K562 (cell line): ENCODE data around the gene HSD17B1. TPM values are rescaled to one million over a fixed set of nuclear protein-coding genes. Genes with fewer than 3 reads are reported as not detected.
A peak's percentile ranks its signal among the peaks of the same experiment; 100 is the strongest.

Experiments used
- ATAC-seq: fragments of 200-7000 bp; cut with Tn5 transposase; 3 replicates; pipeline ENCODE4 v1.9.1; 2020; ENCODE audit warnings: moderate library complexity
- BruUV-seq: library from RNA; stranded (reverse); fragments of 400-500 nt; replicated peaks from 2 replicates; lab custom pipeline; 2021; lab: Mats Ljungman, UMichigan
- CTCF ChIA-PET: fragments of 300-600 bp; formaldehyde crosslinking; extraction: SDS; loops from one replicate; lab custom pipeline; 2021; ENCODE audit warnings: low intra/inter-chr PET ratio; lab: Yijun Ruan, JAX
- POLR2A ChIA-PET: fragments of 300-600, 350-650 bp; sonication (Branson Sonifier 250); formaldehyde crosslinking; extraction: SDS; loops from one replicate; lab custom pipeline; 2021; ENCODE audit warnings: antibody characterized with exemption, inconsistent platforms; lab: Yijun Ruan, JAX
- DNase-seq, 4 experiments: peaks; one replicate each; pipeline versions ENCODE4 v3.0.0 to v3.0.0-alpha.2; 2011 to 2018; ENCODE audit warnings: low spot score in 3 of 4, mixed read lengths in 3 of 4; ENCODE audit errors: extremely low read depth in 1 of 4
- FAIRE-seq: peaks from 2 replicates; lab custom pipeline; 2011; peaks lifted over from hg19 to GRCh38; lab: Jason Lieb, UNC
- H2AFZ ChIP-seq: 2 replicates; pipeline ENCODE4 v1.6.0; 2011; ENCODE audit warnings: low read depth, low read length, control low read depth, inconsistent platforms
- H3K27ac ChIP-seq: fragments of 200-600 bp; 3 replicates; pipeline ENCODE4 v1.8.0; 2011; ENCODE audit warnings: low read depth, mild to moderate bottlenecking, control low read depth, inconsistent platforms, low read length, moderate library complexity, mixed read lengths; ENCODE audit errors: extremely low read depth
- H3K27me3 ChIP-seq, 2 experiments: fragments of 300-600 bp in 1 of 2; 2 replicates in 1 of 2; 3 replicates in 1 of 2; pipeline versions ENCODE4 v1.6.0 to v1.8.0; 2011; ENCODE audit warnings: inconsistent platforms in 2 of 2, low read length in 2 of 2, mild to moderate bottlenecking in 1 of 2, mixed read lengths in 1 of 2, moderate library complexity in 1 of 2; ENCODE audit not compliant: control insufficient read depth in 2 of 2, insufficient read depth in 2 of 2
- H3K36me3 ChIP-seq: fragments of 300-600 bp; 3 replicates; pipeline ENCODE4 v1.8.0; 2011; ENCODE audit warnings: mild to moderate bottlenecking, low read length, inconsistent platforms; ENCODE audit not compliant: control insufficient read depth, insufficient read depth
- H3K4me1 ChIP-seq, 2 experiments: fragments of 200-600 bp in 1 of 2; replicated peaks in 1 of 2; 2 replicates in 1 of 2; 3 replicates in 1 of 2; pipeline versions ENCODE4 v1.5.1 to v1.8.0; 2011; ENCODE audit warnings: inconsistent platforms in 2 of 2, low read length in 2 of 2, mild to moderate bottlenecking in 1 of 2, mixed read lengths in 1 of 2, moderate library complexity in 1 of 2; ENCODE audit not compliant: control insufficient read depth in 2 of 2, insufficient read depth in 2 of 2
- H3K4me2 ChIP-seq: 2 replicates; pipeline ENCODE4 v1.6.1; 2011; ENCODE audit warnings: low read length, control low read depth, inconsistent platforms, mixed read lengths; ENCODE audit not compliant: insufficient read depth
- H3K4me3 ChIP-seq: fragments of 200-600 bp; sonication (generic), shearing (Covaris generic); 2 replicates; pipeline ENCODE4 v1.5.1; 2016; ENCODE audit warnings: control low read depth, inconsistent platforms
- H3K79me2 ChIP-seq: fragments of 200-600 bp; 3 replicates; pipeline ENCODE4 v1.8.0; 2011; ENCODE audit warnings: low read length, inconsistent platforms; ENCODE audit not compliant: control insufficient read depth, insufficient read depth
- H3K9ac ChIP-seq, 2 experiments: 2 replicates each; pipeline versions ENCODE4 v1.6.0 to v1.6.1; 2011; ENCODE audit warnings: low read depth in 2 of 2, low read length in 2 of 2, control low read depth in 1 of 2, inconsistent platforms in 1 of 2, mild to moderate bottlenecking in 1 of 2, mixed read lengths in 1 of 2; ENCODE audit not compliant: insufficient read depth in 1 of 2
- H3K9me1 ChIP-seq: one replicate; pipeline ENCODE4 v1.6.0; 2011; ENCODE audit warnings: inconsistent platforms, mild to moderate bottlenecking, low read length, moderate library complexity; ENCODE audit not compliant: control insufficient read depth, insufficient read depth
- H3K9me3 ChIP-seq: replicated peaks from 2 replicates; pipeline ENCODE4 v1.5.1; 2011; ENCODE audit warnings: low read depth, low read length, inconsistent platforms; ENCODE audit not compliant: control insufficient read depth, insufficient read depth
- H4K20me1 ChIP-seq: replicated peaks from 2 replicates; pipeline ENCODE4 v1.6.1; 2011; ENCODE audit warnings: low read length, inconsistent platforms, mixed read lengths; ENCODE audit not compliant: control insufficient read depth, insufficient read depth
- GTF2E2 ChIP-seq: fragments of 200-800 bp; sonication (Bioruptor generic); IDR thresholded peaks from 2 replicates; pipeline ENCODE4 v1.6.1; 2016; ENCODE audit warnings: missing genetic modification characterization, missing compliant biosample characterization
- MBD2 ChIP-seq: sonication (generic); IDR thresholded peaks from 2 replicates; pipeline ENCODE4 v1.6.1; 2016; ENCODE audit warnings: low read depth, borderline replicate concordance
- POLR2A ChIP-seq: fragments of 450-650 bp; conservative IDR thresholded peaks from 2 replicates; pipeline ENCODE4 v1.6.1; 2016
- SIN3B ChIP-seq: fragments of 450-650 bp; IDR thresholded peaks from 2 replicates; pipeline ENCODE4 v1.6.1; 2017; ENCODE audit warnings: low read depth, mild to moderate bottlenecking, moderate library complexity
- ZBTB26 ChIP-seq: fragments of 450-650 bp; formaldehyde crosslinking; IDR thresholded peaks from 2 replicates; pipeline ENCODE4 v1.4.0; 2022; ENCODE audit warnings: missing genetic modification characterization
- ZNF830 ChIP-seq: fragments of 250-450 bp; sonication (Bioruptor Pico); IDR thresholded peaks from 2 replicates; pipeline ENCODE4 v1.5.0; 2021; ENCODE audit warnings: mild to moderate bottlenecking
- WGBS: fragments of 100-300 bp; shearing (Covaris generic); methylation state at CpG from one replicate; pipeline ENCODE4 v1.1.6; 2016; ENCODE audit warnings: low coverage, mixed read lengths; ENCODE audit not compliant: insufficient coverage; ENCODE audit errors: missing lambda C conversion rate; 5-methylcytosine and 5-hydroxymethylcytosine counted together
- in situ Hi-C: fragments of 300-500 bp; cut with MboI; formaldehyde crosslinking; loops from 4 replicates; pipeline ENCODE4 v1.15.0; 2018; ENCODE audit warnings: inconsistent platforms, mixed read lengths
- intact Hi-C: fragments of 100-400 bp; cut with micrococcal nuclease; formaldehyde crosslinking; loops from 2 replicates; pipeline ENCODE4 v1.14.2; 2022
- polyA plus RNA-seq, 8 experiments: library from polyadenylated mRNA; depleted of rRNA in 4 of 8; stranded (reverse) in 5 of 8; unstranded in 3 of 8; fragments of >200 nt; fragmentation: Nextera tagmentation in 2 of 8; fragmentation: Illumina TruSeq in 1 of 8; extraction: Ambion mirVana in 2 of 8; extraction: Trizol in 1 of 8; gene quantifications; 2 replicates each; pipeline versions ENCODE4 v1.2.1 to v1.2.3, GENCODE V29; 2011 to 2014; ENCODE audit warnings: inconsistent platforms in 1 of 8, missing spikeins in 1 of 8
- total RNA-seq, 7 experiments: library from RNA; depleted of rRNA in 6 of 7; stranded (reverse); fragments of >200 nt in 6 of 7; fragmentation: Illumina TruSeq in 2 of 7; extraction: Trizol in 2 of 7; gene quantifications; 2 replicates each; pipeline versions ENCODE4 v1.2.1 to v1.2.3, GENCODE V29; 2011 to 2021; ENCODE audit warnings: low replicate concordance in 1 of 7

The HSD17B1 gene
- total and polyA plus RNA-seq, 9 of the 15 experiments (the other 6 are each of a cell fraction or from before 2014, with no cell fraction given): 0.55 to 21.1 (median 3.6) TPM

GRCh38 chr17:42537156-42537805 is 15.4 kb upstream of the HSD17B1 start:
- H3K9me1 ChIP-seq: no peaks in the 10 kb centered on the region
- H2AFZ ChIP-seq: no peak overlapping the region
- peak overlapping the region; percentile 80; the same call in 2 of the 3 replicates for H3K27ac ChIP-seq
- H4K20me1 ChIP-seq: no peaks in the 10 kb centered on the region; the same call in 1 of the 2 replicates
- TF ChIP-seq POLR2A (0 out of 2 replicates have a peak, but pooled peaks have one; percentile 25), MBD2 (no peak)
- ATAC-seq (no peak), FAIRE-seq (no peak), DNase-seq (no peak)
- peak overlapping the region; percentile 92 for H3K4me2 ChIP-seq
- 78% methylated on average over 20 of the region's 31 CpGs for WGBS
- H3K9ac ChIP-seq: peak overlapping the region; percentile 70 to 97
- peak overlapping the region; percentile 64 for H3K4me3 ChIP-seq
- H3K9me3 ChIP-seq: no peaks in the 10 kb centered on the region
- POLR2A ChIA-PET: interaction anchor here (0.7 to 2.7 kb wide), 4 partner anchors 17 to 516 kb away, joined by 4 to 15 read pairs (median 4); no protein-coding TSS in a partner anchor
- in situ Hi-C loops: no loop called here
- CTCF ChIA-PET: no interaction called here
- peaks cover 23 to 48% of the 10 kb centered on the region in 2 experiments; a peak in 4 of 5 replicates for H3K4me1 ChIP-seq
- intact Hi-C loops: no loop called here
- H3K79me2 ChIP-seq: peaks cover 17% of the 10 kb centered on the region
- BruUV-seq: TSS peak; percentile 43
- H3K27me3 ChIP-seq: no peaks in the 10 kb centered on the region
- peaks cover 25% of the 10 kb centered on the region; the same call in 2 of the 3 replicates for H3K36me3 ChIP-seq

GRCh38 chr17:42537826-42538451 is 14.8 kb upstream of the HSD17B1 start:
- no peak for ATAC-seq
- Histone ChIP-seq H3K9me3 (no peaks in the 10 kb centered on the region), H3K9me1 (no peaks in the 10 kb centered on the region), H4K20me1 (no peaks in the 10 kb centered on the region; the same call in 1 of the 2 replicates), H2AFZ (no peak overlapping the region), H3K4me1 (peaks cover 23 to 44% of the 10 kb centered on the region in 2 experiments; a peak in 4 of 5 replicates), H3K4me2 (no peak overlapping the region), H3K79me2 (peaks cover 17% of the 10 kb centered on the region), H3K9ac (peak overlapping the region in 1 of 2 experiments; percentile 15; a peak in 1 of 4 replicates), H3K27ac (no peak overlapping the region), H3K27me3 (no peaks in the 10 kb centered on the region), H3K36me3 (peaks cover 28% of the 10 kb centered on the region; the same call in 2 of the 3 replicates), H3K4me3 (no peak overlapping the region)
- ChIA-PET CTCF (no interaction called here), POLR2A (interaction anchor here (0.7 to 1.6 kb wide), 2 partner anchors 17 to 25 kb away, joined by 4 read pairs; no protein-coding TSS in a partner anchor)
- 92% methylated on average over 5 of the region's 5 CpGs for WGBS
- TF ChIP-seq GTF2E2 (tag) (no peak), ZNF830 (CRISPR knock-in tag) (no peak), ZBTB26 (CRISPR knock-in tag) (no peak), SIN3B (no peak)
- no TSS peak for BruUV-seq
- intact Hi-C loops: no loop called here
- peak in 1 of 4 experiments; percentile 4 for DNase-seq
- FAIRE-seq: no peak
- in situ Hi-C loops: no loop called here
